ENCODE measurements around the gene TMEM269.

DNA sequence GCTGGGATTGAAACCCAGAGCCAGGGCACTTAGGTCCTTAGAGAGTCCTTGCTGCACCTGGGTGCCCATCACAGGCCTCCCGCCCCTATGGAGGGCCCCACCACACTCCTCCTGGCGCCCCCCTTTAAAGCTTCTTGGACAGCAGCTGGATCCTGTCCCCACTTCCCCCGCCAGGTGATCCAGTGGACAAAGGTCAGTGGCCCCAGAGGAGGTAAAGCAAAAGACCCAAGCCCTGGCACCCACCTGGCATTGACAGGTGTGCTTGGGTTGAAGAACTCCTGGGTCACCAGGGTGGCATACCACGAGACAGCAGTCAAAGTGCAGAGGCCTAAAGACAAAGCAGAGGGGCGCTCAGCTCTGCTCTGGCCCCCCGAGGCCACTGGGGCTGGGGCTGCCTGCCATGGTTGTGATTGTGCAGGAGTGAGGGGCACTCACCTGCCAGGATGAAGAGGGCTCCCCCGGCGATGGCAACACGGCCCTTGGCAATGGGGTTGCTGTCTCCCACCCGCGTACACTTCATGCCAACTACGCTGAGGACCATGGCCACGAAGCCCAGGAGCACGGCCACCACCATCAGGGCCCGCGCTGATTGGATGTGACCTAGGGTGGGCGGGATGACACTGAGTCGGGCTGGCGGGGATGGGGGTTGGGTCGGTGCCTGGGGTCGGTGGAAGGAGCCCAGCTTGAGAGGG is 46.7 kb upstream of the TMEM269 start:
- TF ChIP-seq, protein P1, sequence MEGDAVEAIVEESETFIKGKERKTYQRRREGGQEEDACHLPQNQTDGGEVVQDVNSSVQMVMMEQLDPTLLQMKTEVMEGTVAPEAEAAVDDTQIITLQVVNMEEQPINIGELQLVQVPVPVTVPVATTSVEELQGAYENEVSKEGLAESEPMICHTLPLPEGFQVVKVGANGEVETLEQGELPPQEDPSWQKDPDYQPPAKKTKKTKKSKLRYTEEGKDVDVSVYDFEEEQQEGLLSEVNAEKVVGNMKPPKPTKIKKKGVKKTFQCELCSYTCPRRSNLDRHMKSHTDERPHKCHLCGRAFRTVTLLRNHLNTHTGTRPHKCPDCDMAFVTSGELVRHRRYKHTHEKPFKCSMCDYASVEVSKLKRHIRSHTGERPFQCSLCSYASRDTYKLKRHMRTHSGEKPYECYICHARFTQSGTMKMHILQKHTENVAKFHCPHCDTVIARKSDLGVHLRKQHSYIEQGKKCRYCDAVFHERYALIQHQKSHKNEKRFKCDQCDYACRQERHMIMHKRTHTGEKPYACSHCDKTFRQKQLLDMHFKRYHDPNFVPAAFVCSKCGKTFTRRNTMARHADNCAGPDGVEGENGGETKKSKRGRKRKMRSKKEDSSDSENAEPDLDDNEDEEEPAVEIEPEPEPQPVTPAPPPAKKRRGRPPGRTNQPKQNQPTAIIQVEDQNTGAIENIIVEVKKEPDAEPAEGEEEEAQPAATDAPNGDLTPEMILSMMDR (IDR thresholded peaks at IDR 0.05), result no peak
- TF ChIP-seq POLR2A (IDR thresholded peaks at IDR 0.05) (no peak), EP300 (IDR thresholded peaks at IDR 0.05) (no peak), POLR2AphosphoS5 (IDR thresholded peaks at IDR 0.05) (no peak)
